Heart right ventricle (tissue), 16 donors: Measurements from ENCODE around the gene STK11. TPM values are rescaled to one million over a fixed set of nuclear protein-coding genes. Genes with fewer than 3 reads are reported as not detected.
"Not testable (repeated sequence)": the region's sequence is repeated elsewhere in the genome, so short reads cannot be mapped to it uniquely, and the experiment has no call there.

Experiments used
- ATAC-seq, 8 donors: fragments of 200-7000 bp; cut with Tn5 transposase; one replicate each; pipeline ENCODE4 v1.9.1; 2020; ENCODE audit warnings: mild to moderate bottlenecking in 8 of 8, moderate library complexity in 8 of 8, moderate number of reproducible peaks in 1 of 8
- DNase-seq, 2 donors: peaks; one replicate each; pipeline ENCODE4 v3.0.0-alpha.2; 2020
- H3K27ac ChIP-seq, 10 donors: fragments of 200-600 bp; sonication (generic) in 2 of 10; one replicate each; pipeline versions ENCODE4 v1.5.0 to v1.8.0; 2020 to 2022; ENCODE audit warnings: mild to moderate bottlenecking in 3 of 10
- H3K27me3 ChIP-seq, 7 donors: fragments of 200-600 bp; one replicate each; pipeline ENCODE4 v1.8.0; 2021 to 2022; ENCODE audit warnings: mild to moderate bottlenecking in 2 of 7
- H3K36me3 ChIP-seq, 9 donors: fragments of 200-600 bp; sonication (generic) in 1 of 9; one replicate each; pipeline versions ENCODE4 v1.5.0 to v1.8.0; 2020 to 2022; ENCODE audit warnings: mild to moderate bottlenecking in 2 of 9
- H3K4me1 ChIP-seq, 9 donors: fragments of 200-600 bp; sonication (generic) in 1 of 9; one replicate each; pipeline versions ENCODE4 v1.5.0 to v1.8.0; 2020 to 2022; ENCODE audit warnings: mild to moderate bottlenecking in 4 of 9
- H3K4me3 ChIP-seq, 10 donors: fragments of 200-600 bp; sonication (generic) in 2 of 10; one replicate each; pipeline versions ENCODE4 v1.5.0 to v1.8.0; 2020 to 2022; ENCODE audit warnings: mild to moderate bottlenecking in 7 of 10, moderate library complexity in 2 of 10
- H3K9me3 ChIP-seq, 11 donors: fragments of 200-600 bp in 10 of 11; sonication (generic) in 2 of 11; one replicate each; pipeline versions ENCODE4 v1.5.0 to v1.8.0; 2013 to 2022; ENCODE audit warnings: mild to moderate bottlenecking in 2 of 11, control low read depth in 1 of 11, moderate library complexity in 1 of 11
- CTCF ChIP-seq, 9 donors: fragments of 200-600 bp; sonication (generic) in 2 of 9; IDR thresholded peaks; one replicate each; pipeline versions ENCODE4 v1.5.0 to v1.8.0; 2021 to 2022; ENCODE audit warnings: antibody characterized with exemption in 9 of 9, mild to moderate bottlenecking in 5 of 9, moderate library complexity in 1 of 9
- WGBS, 2 donors: extraction: QIAGEN DNeasy Blood & Tissue Kit; methylation state at CpG; one replicate each; pipeline ENCODE4 v1.1.7; 2013; ENCODE audit warnings: inconsistent platforms in 1 of 2; 5-methylcytosine and 5-hydroxymethylcytosine counted together
- intact Hi-C, 10 donors: fragments of 100-400 bp; cut with DNase I; formaldehyde crosslinking; loops; one replicate each; pipeline versions ENCODE4 v1.11.1 to v1.14.2; 2022
- polyA plus RNA-seq, 2 donors: library from polyadenylated mRNA; stranded (reverse); fragments of 200-250 nt; gene quantifications; one replicate each; pipeline ENCODE4 v1.2.3, GENCODE V29; 2013
- total RNA-seq, 10 donors: library from RNA; stranded (reverse); fragmentation: NEBNext Ultra II Directional in 3 of 10; extraction: Animal tissue kit (Norgen Biotek cat#: 25700) in 3 of 10; gene quantifications; one replicate each; pipeline versions ENCODE4 v1.2.1 to v1.2.4, GENCODE V29; 2021 to 2023
- donor health status: Arrhythmogenic right ventricular cardiomyopathy.
- donor health status: ischemic (EF 13 %, LVEDD 7.1; RV severe dilation, severe dysfunction).
- donor health status: healthy with polysubstance abuse.
- donor health status: DM: no; HTN: yes; CAD: no.
- donor health status: DM: no; HTN: no; CAD: no.
- donor health status: ischemic (EF 25% LVEDD 6.9; RV normal size, moderate dysfunction).
- donor health status: ischemic (EF 25% LVEDD 5.7; RV mildly dilated, moderate dysfunction).
- donor health status: healthy.
- donor health status: DM: yes; HTN: yes; CAD: no.
- donor health status: Ischemic cardiomyopathy.
- donor health status: ischemic (EF 35%, LVEDD 5.7; RV mildly dilated, moderate dysfunction).
- donor health status: nonischemic (EF 11% LVEDD 7.7; RV severe dilation, severe dysfunction).
- donor health status: DM: yes; HTN: yes; CAD: no.
- donor health status: PGD.
- donor health status: ischemic (EF 29% LVEDD 5.4; RV normal size, mild dysfunction).
- donor health status: nonischemic (EF 23%, LVEDD 6.1; RV moderate dilation, normal function).

STK11 gene
- total and polyA plus RNA-seq, 12 donors: 41.1 to 71.6 (median 46.6) TPM

GRCh38 chr19:1189419-1189818 lies 16.2 kb upstream of the STK11 start:
- H3K27ac ChIP-seq: no peak overlapping the region
- no peaks in the 10 kb centered on the region for H3K9me3 ChIP-seq
- H3K27me3 ChIP-seq: no peaks in the 10 kb centered on the region
- intact Hi-C loops: no loop called here
- TF ChIP-seq CTCF (IDR thresholded peaks at IDR 0.05): no peak
- DNase-seq (no peak), ATAC-seq (no peak)
- peaks cover 0 to 8% (median 0%) of the 10 kb centered on the region in 9 donors for H3K4me1 ChIP-seq
- WGBS, 2 donors: 73 to 78% methylated on average over 9 of the region's 9 CpGs
- no peaks in the 10 kb centered on the region for H3K36me3 ChIP-seq
- H3K4me3 ChIP-seq: no peak overlapping the region

GRCh38 chr19:1199531-1199930 lies 6.0 kb upstream of the STK11 start:
- H3K36me3 ChIP-seq: no peaks in the 10 kb centered on the region
- no peak overlapping the region for H3K27ac ChIP-seq
- H3K4me1 ChIP-seq: peaks cover 0 to 18% (median 0%) of the 10 kb centered on the region in 9 donors
- no peak overlapping the region for H3K4me3 ChIP-seq
- intact Hi-C loops: no loop called here
- no peaks in the 10 kb centered on the region for H3K9me3 ChIP-seq
- no peak for DNase-seq
- TF ChIP-seq CTCF (IDR thresholded peaks at IDR 0.05): no peak
- no peak for ATAC-seq
- WGBS, 2 donors: 88 to 95% methylated on average over 10 of the region's 10 CpGs
- no peaks in the 10 kb centered on the region for H3K27me3 ChIP-seq

GRCh38 chr19:1200614-1201013 lies 5.0 kb upstream of the STK11 start:
- H3K4me1 ChIP-seq: peaks cover 3 to 26% (median 5%) of the 10 kb centered on the region in 9 donors
- ATAC-seq, H3K9me3 ChIP-seq, H3K27me3 ChIP-seq, intact Hi-C loops, H3K4me3 ChIP-seq, DNase-seq, H3K27ac ChIP-seq, H3K36me3 ChIP-seq: not testable (repeated sequence)
- 92 to 97% methylated on average over 4 of the region's 4 CpGs for WGBS, 2 donors

- ATAC-seq (no peak), DNase-seq (peak in 1 of 2 donors; percentile 10)
- no peaks in the 10 kb centered on the region for H3K9me3 ChIP-seq
- H3K36me3 ChIP-seq: peaks cover 0 to 14% (median 3%) of the 10 kb centered on the region in 9 donors
- H3K27ac ChIP-seq: peak overlapping the region; percentile 62 to 96 (median 88)
- H3K4me1 ChIP-seq: peaks cover 17 to 62% (median 49%) of the 10 kb centered on the region in 9 donors
- peak overlapping the region; percentile 69 to 94 (median 80) for H3K4me3 ChIP-seq
- intact Hi-C loops: no loop called here
- TF ChIP-seq CTCF (IDR thresholded peaks at IDR 0.05): no peak
- H3K27me3 ChIP-seq: no peaks in the 10 kb centered on the region
- WGBS, 2 donors: 1% methylated on average over 60 to 78 of the region's 78 CpGs
These were observed 729 bp downstream of the STK11 start for GRCh38 chr19:1206150-1206863.

- peak overlapping the region; percentile 69 to 94 (median 80) for H3K4me3 ChIP-seq
- ATAC-seq: peak; percentile 0 to 27 (median 4)
- peaks cover 0 to 14% (median 5%) of the 10 kb centered on the region in 9 donors for H3K36me3 ChIP-seq
- 2% methylated on average over 38 of the region's 38 CpGs for WGBS, 2 donors
- DNase-seq: no peak
- peaks cover 23 to 68% (median 56%) of the 10 kb centered on the region in 9 donors for H3K4me1 ChIP-seq
- TF ChIP-seq CTCF (IDR thresholded peaks at IDR 0.05): no peak
- H3K27ac ChIP-seq: peak overlapping the region; percentile 62 to 96 (median 88)
- H3K27me3 ChIP-seq: no peaks in the 10 kb centered on the region
- no peaks in the 10 kb centered on the region for H3K9me3 ChIP-seq
- intact Hi-C loops: no loop called here
These were observed 1.4 kb downstream of the STK11 start for GRCh38 chr19:1206864-1207450.

GRCh38 chr19:1208830-1209229 lies 3.3 kb downstream of the STK11 start:
- intact Hi-C loops, H3K27me3 ChIP-seq, ATAC-seq, H3K9me3 ChIP-seq, DNase-seq: not testable (repeated sequence)
- Histone ChIP-seq H3K27ac (peak overlapping the region in 7 of 10 donors; percentile 10 to 96 (median 87)), H3K4me1 (peaks cover 30 to 78% (median 72%) of the 10 kb centered on the region in 9 donors), H3K4me3 (peak overlapping the region in 1 of 10 donors; percentile 94), H3K36me3 (peaks cover 0 to 21% (median 6%) of the 10 kb centered on the region in 9 donors)
- 71 to 73% methylated on average over 10 of the region's 10 CpGs for WGBS, 2 donors
